Hepatocyte (in vitro differentiated cells): ENCODE results near the gene NOC3L. TPM values are rescaled to one million over a fixed set of nuclear protein-coding genes. Genes with fewer than 3 reads are reported as not detected.

Experiments used
- DNase-seq: peaks from one replicate; pipeline ENCODE4 v3.0.0-alpha.2; 2016; ENCODE audit warnings: low spot score
- H2AFZ ChIP-seq: fragments of 200-600 bp; sonication (generic); 2 replicates; pipeline ENCODE4 v1.6.0; 2016; ENCODE audit warnings: antibody characterized with exemption, mild to moderate bottlenecking
- H3K27ac ChIP-seq: fragments of 200-600 bp; sonication (generic); 2 replicates; pipeline ENCODE4 v1.5.1; 2016; ENCODE audit warnings: mild to moderate bottlenecking
- H3K27me3 ChIP-seq: fragments of 200-600 bp; sonication (generic); 2 replicates; pipeline ENCODE4 v1.6.1; 2016
- H3K36me3 ChIP-seq: fragments of 200-600 bp; sonication (generic); replicated peaks from 2 replicates; pipeline ENCODE4 v1.5.1; 2016; ENCODE audit warnings: low read depth; ENCODE audit not compliant: insufficient read depth
- H3K4me1 ChIP-seq: fragments of 200-600 bp; sonication (generic); 2 replicates; pipeline ENCODE4 v1.5.1; 2016; ENCODE audit warnings: mild to moderate bottlenecking, moderate library complexity; ENCODE audit not compliant: insufficient read depth
- H3K4me2 ChIP-seq: fragments of 200-600 bp; sonication (generic); 2 replicates; pipeline ENCODE4 v1.6.0; 2016
- H3K4me3 ChIP-seq: fragments of 200-600 bp; sonication (generic); 2 replicates; pipeline ENCODE4 v1.5.1; 2016; ENCODE audit warnings: mild to moderate bottlenecking
- H3K79me2 ChIP-seq: fragments of 200-600 bp; sonication (generic); 2 replicates; pipeline ENCODE4 v1.6.0; 2017; ENCODE audit warnings: mild to moderate bottlenecking
- H3K9me2 ChIP-seq: fragments of 200-600 bp; sonication (generic); replicated peaks from 2 replicates; pipeline ENCODE4 v1.6.0; 2017; ENCODE audit warnings: mild to moderate bottlenecking; ENCODE audit not compliant: insufficient read depth
- H3K9me3 ChIP-seq: fragments of 200-600 bp; sonication (generic); 2 replicates; pipeline ENCODE4 v1.5.1; 2016; ENCODE audit warnings: low read depth, mild to moderate bottlenecking
- H4K20me1 ChIP-seq: fragments of 200-600 bp; sonication (generic); 2 replicates; pipeline ENCODE4 v1.6.0; 2016; ENCODE audit warnings: mild to moderate bottlenecking; ENCODE audit not compliant: insufficient read depth, poor library complexity, severe bottlenecking
- CTCF ChIP-seq: fragments of 200-600 bp; sonication (generic); IDR thresholded peaks from 2 replicates; pipeline ENCODE4 v1.5.1; 2016; ENCODE audit warnings: antibody characterized with exemption, mild to moderate bottlenecking; ENCODE audit not compliant: poor library complexity
- EZH2 ChIP-seq: fragments of 200-600 bp; sonication (generic); IDR thresholded peaks from 2 replicates; pipeline ENCODE4 v1.6.1; 2016; ENCODE audit warnings: antibody characterized with exemption, mild to moderate bottlenecking, borderline replicate concordance
- EZH2phosphoT487 ChIP-seq: fragments of 200-600 bp; sonication (generic); IDR thresholded peaks from one replicate; pipeline ENCODE4 v1.6.1; 2018; ENCODE audit warnings: antibody characterized with exemption, mild to moderate bottlenecking, low read depth, moderate library complexity; ENCODE audit not compliant: unreplicated experiment, severe bottlenecking
- whole genome bisulfite sequencing: methylation state at CpG from one replicate; pipeline ENCODE4 v1.1.6; 2016; ENCODE audit warnings: low lambda C conversion rate; ENCODE audit errors: missing lambda C conversion rate; 5-methylcytosine and 5-hydroxymethylcytosine counted together
- polyA plus RNA-seq: library from polyadenylated mRNA; unstranded; fragments of >200 nt; fragmentation: Nextera tagmentation; extraction: Ambion mirVana; gene quantifications from 2 replicates; pipeline ENCODE4 v1.2.1, GENCODE V29; 2016
- total RNA-seq: library from RNA; depleted of rRNA; stranded (reverse); fragments of >200 nt; gene quantifications from 2 replicates; pipeline ENCODE4 v1.2.3, GENCODE V29; 2014

Gene NOC3L
- total and polyA plus RNA-seq, 2 experiments from 2014 or later = 9.4 to 20.5 TPM

GRCh38 chr10:94409021-94409657 lies 46.4 kb upstream of the NOC3L start:
- peaks cover 11% of the 10 kb centered on the region for H4K20me1 ChIP-seq
- DNase-seq = no peak
- H3K27ac ChIP-seq = no peak overlapping the region
- H3K27me3 ChIP-seq = no peaks in the 10 kb centered on the region
- H2AFZ ChIP-seq = no peak overlapping the region
- H3K4me3 ChIP-seq = no peak overlapping the region
- no peaks in the 10 kb centered on the region for H3K36me3 ChIP-seq
- TF ChIP-seq EZH2phosphoT487 (no peak), EZH2 (no peak), CTCF (no peak)
- peaks cover 11% of the 10 kb centered on the region for H3K4me1 ChIP-seq
- no peaks in the 10 kb centered on the region for H3K9me2 ChIP-seq
- 67% methylated on average over 7 of the region's 7 CpGs for WGBS
- H3K4me2 ChIP-seq = no peak overlapping the region
- peaks cover 100% of the 10 kb centered on the region for H3K79me2 ChIP-seq
- H3K9me3 ChIP-seq = no peaks in the 10 kb centered on the region

GRCh38 chr10:94407668-94408067 lies 44.9 kb upstream of the NOC3L start:
- Histone ChIP-seq H3K79me2 (peaks cover 93% of the 10 kb centered on the region), H2AFZ (no peak overlapping the region), H3K27ac (no peak overlapping the region), H3K36me3 (no peaks in the 10 kb centered on the region), H3K9me3 (no peaks in the 10 kb centered on the region), H3K9me2 (no peaks in the 10 kb centered on the region), H3K4me2 (no peak overlapping the region), H3K4me1 (peaks cover 5% of the 10 kb centered on the region), H3K4me3 (no peak overlapping the region), H4K20me1 (peaks cover 6% of the 10 kb centered on the region), H3K27me3 (no peaks in the 10 kb centered on the region)
- DNase-seq = no peak
- 85% methylated on average over 3 of the region's 3 CpGs for WGBS
- TF ChIP-seq EZH2 (no peak), CTCF (no peak), EZH2phosphoT487 (no peak)

GRCh38 chr10:94405406-94405805 lies 42.7 kb upstream of the NOC3L start:
- Histone ChIP-seq H2AFZ (no peak overlapping the region), H3K36me3 (no peaks in the 10 kb centered on the region), H4K20me1 (peaks cover 6% of the 10 kb centered on the region), H3K4me1 (peaks cover 5% of the 10 kb centered on the region), H3K4me3 (no peak overlapping the region), H3K79me2 (peaks cover 70% of the 10 kb centered on the region), H3K4me2 (peak overlapping the region; percentile 77), H3K9me3 (no peaks in the 10 kb centered on the region), H3K9me2 (no peaks in the 10 kb centered on the region), H3K27ac (no peak overlapping the region), H3K27me3 (no peaks in the 10 kb centered on the region)
- DNase-seq = no peak
- TF ChIP-seq EZH2phosphoT487 (no peak), EZH2 (no peak)

- peaks cover 5% of the 10 kb centered on the region for H3K4me1 ChIP-seq
- WGBS = 1% methylated on average over 27 of the region's 51 CpGs
- no peaks in the 10 kb centered on the region for H3K27me3 ChIP-seq
- H3K36me3 ChIP-seq = no peaks in the 10 kb centered on the region
- no peaks in the 10 kb centered on the region for H3K9me3 ChIP-seq
- H4K20me1 ChIP-seq = peaks cover 6% of the 10 kb centered on the region
- H3K79me2 ChIP-seq = peaks cover 52% of the 10 kb centered on the region
- H3K4me2 ChIP-seq = peak overlapping the region; percentile 77
- H3K27ac ChIP-seq = peak overlapping the region; percentile 91
- H2AFZ ChIP-seq = peak overlapping the region; percentile 57
- peak overlapping the region; percentile 79 for H3K4me3 ChIP-seq
- no peaks in the 10 kb centered on the region for H3K9me2 ChIP-seq
- TF ChIP-seq EZH2 (no peak), CTCF (no peak), EZH2phosphoT487 (no peak)
- DNase-seq = peak; percentile 74
Measured at GRCh38 chr10:94403380-94404213, 40.9 kb upstream of the NOC3L start.
